GM19193 (cell line): ENCODE data around the gene KAZN.

Source experiments
- POLR2A ChIP-seq: IDR thresholded peaks from 4 replicates; pipeline ENCODE4 v1.6.1; 2011; ENCODE audit not compliant: insufficient read depth, insufficient read length; ENCODE audit errors: extremely low read depth

The KAZN gene

DNA sequence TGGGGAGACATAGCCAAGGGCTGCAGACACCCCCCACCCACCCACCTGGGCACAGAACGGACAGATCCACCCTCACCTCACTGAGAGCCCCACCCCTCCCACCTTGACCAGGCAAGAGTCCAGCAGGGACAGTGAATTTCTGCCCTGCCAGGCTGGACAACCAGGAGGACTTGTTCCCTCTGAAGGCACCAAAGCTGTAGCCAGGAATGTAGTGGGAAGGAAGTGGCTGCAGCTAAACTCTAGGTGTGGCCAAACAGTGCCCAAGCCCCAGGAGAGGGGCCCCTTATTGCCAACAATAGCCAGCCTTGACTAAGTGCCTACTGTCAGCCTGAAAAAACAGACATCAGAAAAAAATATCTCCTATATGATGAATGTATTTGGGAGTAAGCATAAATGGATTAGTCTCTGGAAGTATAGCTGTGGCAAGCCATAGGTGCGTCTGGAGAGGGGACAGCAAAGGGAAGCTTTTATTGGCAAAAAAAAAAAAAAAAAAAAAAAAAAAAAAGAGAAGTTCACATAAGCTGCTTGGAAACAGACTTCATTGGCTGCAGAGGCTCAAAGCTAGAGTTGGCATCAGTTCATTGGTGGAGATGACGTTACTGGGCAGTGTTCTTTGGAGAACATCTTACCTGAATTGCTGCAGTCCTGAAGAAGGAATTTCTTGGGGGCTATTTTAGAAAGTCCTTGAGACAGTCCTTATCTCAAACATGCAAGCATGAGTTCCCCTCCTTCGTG lies 490.9 kb downstream of the KAZN start:
- no peak for TF ChIP-seq POLR2A

DNA sequence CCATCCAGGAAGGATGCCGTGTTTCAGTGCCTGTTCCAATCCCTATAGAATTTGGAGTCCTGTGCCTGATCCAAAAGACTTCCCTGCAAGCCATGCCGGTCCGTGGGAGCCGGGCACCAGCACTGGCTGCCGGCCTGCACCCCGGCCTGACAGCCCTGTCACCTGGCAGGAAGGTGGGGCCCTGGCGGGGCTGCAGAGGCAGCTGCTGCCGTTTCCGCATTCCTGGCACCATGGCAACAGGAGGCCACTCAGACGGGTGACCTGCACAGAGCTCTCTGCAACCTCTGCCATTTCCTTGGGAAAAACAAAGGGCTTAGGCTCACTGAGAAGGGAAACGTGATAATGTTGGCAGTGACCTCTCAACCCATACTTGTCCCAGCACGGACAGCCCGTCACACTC lies 491.9 kb downstream of the KAZN start:
- no peak for TF ChIP-seq POLR2A

DNA sequence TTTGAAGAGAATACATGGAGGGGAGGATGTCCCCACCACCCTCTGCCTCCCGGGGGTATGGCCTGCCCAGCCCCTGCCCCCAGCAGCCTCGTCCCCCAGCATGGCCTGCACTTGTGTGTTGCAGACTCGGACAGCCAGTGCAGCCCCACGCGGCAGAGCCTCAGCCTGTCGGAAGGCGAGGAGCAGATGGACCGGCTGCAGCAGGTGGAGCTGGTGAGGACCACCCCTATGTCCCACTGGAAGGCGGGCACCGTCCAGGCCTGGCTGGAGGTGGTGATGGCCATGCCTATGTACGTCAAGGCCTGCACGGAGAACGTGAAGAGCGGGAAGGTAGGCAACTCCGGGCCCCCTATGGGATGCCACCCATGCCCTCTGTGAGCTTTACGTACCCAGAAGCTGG lies 495.6 kb downstream of the KAZN start:
- TF ChIP-seq POLR2A: no peak

DNA sequence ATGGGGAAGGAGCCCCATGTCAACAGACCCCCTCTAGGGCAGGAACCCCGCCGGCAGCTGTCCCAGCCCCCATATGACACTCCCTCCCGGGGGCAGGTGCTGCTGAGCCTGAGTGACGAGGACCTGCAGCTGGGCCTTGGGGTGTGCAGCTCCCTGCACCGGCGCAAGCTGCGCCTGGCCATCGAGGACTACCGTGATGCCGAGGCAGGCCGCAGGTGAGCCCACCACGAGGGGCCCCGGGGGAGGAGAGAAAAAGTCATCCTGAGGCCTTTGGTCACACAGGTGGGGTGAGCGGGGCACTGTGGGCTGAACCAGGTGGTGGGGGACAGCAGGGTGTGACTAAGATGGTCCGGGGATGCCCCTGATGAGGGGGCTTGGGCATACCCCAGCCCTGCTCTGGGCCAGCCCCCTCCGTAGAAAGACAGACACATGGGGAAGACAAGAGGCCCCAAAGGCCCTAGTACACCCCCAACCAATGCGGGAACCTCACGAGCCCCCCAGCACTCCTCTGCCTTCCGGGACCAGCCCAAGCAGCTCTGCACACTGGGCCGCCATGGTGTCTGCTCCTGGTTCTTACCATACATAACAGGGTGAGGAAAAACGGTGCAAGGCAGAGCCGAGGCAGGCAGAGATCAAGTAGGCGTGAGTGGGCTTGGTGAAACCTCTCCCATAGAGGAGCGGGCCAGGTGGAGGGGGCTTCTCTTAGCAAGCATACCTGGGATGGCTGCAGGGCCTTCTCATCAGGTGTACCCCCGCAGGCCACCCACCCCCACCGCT lies 496.4 kb downstream of the KAZN start:
- TF ChIP-seq POLR2A: no peak

DNA sequence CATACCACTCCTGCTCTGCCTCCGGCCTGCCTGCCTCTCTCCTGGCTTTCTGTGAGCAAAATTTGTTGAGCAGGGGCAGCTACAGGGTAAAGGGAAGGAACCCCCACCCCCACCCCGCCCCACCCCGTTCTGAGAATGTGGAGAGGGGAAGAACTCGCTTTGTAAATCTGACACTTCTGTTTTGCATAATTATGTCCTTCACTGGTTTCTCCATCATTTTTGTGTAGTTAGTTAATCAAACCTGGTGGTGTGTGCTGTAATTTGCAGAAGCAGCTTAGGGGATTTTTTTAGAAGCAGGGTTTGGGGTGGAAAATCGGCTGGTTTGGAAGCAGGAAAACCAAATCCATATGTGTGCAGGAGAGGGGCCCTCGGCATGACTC lies 497.0 kb downstream of the KAZN start:
- no peak for TF ChIP-seq POLR2A

DNA sequence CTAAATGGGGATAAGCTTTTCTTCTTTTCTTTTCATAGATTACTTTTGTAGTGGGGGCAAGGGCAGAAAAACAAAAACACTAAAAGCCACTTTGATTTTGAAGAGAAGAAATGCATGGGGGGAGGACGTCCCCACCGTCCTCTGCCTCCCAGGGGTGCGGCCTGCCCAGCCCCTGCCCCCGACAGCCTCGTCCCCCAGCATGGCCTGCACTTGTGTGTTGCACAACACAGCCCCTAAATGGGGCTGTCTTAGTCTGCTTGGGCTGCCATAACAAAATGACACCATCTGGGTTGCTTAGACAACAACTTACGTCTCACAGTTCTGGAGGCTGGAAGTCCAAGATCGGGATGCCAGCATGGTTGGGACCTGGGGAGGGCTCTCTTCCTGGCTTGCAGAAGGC lies 497.8 kb downstream of the KAZN start:
- no peak for TF ChIP-seq POLR2A

DNA sequence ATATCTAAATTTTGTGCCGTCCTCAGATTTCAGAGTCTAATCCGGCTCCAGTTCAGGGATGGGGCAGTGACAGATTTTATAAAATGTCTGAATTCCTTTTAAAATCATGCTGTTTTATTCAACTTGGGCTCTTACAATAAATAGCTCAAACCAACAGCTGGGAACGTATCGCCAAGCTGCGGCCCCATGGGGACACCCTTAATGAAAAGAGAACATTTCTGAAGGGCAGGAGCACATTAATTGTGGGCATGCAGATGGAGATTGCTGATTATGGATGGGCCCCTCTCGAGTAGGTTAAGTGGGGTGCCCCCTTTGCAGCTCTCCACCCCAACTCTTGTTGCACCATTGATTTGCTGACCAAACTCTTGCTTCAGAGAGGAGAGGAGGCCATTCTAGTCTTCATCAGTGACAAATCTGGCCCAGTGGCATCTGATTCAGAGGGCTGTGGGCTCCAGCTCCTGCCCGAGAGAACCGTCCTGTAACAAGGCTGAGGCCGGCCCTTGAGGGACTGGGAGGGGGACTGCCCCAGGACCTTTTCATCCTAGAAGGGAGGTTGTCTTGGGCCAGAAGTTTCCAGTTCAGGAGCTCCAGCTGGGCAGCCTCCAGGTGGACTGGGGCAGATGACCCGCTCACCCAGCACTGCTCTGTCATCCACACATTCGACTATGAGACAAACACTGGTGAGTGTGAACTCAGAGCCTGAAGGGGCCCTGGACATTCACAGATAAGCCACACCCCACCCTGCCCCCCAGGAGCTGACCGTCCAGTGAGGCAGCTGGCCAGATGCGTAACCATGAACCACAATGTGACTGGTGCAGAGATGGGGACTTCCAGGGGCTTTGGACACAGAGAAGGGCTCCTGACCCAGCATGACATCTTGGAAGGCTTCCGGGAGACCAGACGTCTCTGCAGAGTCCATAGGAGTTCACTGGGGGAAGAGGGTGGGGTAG lies 500.0 kb downstream of the KAZN start:
- no peak for TF ChIP-seq POLR2A

DNA sequence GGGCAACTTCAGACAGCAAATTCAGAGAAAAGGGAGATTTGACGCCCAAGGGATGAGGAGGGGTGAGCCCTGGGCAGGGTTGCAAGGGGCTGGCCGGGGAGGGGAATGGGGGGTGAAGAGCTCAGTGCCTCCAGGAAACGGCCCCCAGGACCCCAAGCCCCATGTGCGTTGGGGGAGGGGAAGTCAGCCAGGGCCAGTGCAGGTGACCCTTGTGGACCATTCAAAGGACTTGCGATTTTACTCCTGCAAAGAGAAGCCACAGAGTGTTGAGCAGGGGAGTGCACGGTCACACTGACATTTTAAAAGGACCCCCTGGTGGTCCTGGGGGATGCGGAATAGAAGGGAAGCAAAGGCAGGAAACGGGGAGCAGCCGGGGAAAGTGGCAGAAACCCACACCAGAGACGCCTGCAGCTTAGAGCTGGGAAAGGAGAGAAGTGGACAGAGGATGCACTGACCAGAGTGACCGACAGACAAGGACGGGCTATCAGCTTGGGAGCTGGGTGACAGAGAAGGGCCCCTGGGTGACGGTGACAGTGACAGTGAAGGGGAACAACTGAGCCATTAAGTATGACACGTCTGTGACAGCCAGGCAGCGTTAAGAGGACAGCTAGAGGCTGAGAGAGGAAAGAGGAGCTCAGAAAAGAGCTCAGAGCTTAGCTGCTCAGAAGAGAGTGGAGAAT lies 501.1 kb downstream of the KAZN start:
- TF ChIP-seq POLR2A: no peak

DNA sequence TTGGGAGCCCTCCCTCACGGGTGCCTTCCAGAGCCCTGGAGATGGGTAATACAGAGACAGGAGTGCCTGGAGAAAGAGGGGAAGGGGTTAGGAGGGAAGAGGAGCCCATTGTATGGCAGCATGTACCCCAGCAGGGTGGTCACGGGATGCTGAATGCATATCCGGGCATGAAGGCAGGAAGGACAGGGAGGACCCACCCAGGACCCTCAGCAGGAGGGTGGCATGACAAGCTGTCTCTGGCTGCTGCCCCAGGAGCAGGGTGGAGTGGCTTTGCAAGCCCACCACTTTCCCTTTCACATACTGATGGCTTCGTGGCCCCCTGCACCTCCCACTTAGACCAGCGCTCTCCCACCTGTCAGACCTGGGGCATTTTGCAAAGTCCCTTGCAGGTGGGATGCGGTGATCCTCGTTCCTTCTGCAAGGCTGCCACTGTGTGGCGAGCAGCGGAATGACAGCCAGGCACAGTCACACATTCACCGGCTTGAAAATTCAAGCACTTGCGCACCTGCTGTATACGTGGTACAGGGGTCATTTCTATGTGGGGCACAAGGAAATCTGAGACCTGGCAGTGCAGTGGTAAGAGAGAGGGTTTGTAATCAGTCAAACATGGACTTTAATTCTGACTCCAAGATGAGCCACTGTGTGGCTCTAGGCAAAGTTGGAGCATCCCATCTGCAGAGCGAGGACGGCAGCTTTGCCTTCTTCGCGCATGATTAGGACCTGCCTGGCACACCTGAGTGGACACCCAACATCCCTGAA lies 501.8 kb downstream of the KAZN start:
- no peak for TF ChIP-seq POLR2A

DNA sequence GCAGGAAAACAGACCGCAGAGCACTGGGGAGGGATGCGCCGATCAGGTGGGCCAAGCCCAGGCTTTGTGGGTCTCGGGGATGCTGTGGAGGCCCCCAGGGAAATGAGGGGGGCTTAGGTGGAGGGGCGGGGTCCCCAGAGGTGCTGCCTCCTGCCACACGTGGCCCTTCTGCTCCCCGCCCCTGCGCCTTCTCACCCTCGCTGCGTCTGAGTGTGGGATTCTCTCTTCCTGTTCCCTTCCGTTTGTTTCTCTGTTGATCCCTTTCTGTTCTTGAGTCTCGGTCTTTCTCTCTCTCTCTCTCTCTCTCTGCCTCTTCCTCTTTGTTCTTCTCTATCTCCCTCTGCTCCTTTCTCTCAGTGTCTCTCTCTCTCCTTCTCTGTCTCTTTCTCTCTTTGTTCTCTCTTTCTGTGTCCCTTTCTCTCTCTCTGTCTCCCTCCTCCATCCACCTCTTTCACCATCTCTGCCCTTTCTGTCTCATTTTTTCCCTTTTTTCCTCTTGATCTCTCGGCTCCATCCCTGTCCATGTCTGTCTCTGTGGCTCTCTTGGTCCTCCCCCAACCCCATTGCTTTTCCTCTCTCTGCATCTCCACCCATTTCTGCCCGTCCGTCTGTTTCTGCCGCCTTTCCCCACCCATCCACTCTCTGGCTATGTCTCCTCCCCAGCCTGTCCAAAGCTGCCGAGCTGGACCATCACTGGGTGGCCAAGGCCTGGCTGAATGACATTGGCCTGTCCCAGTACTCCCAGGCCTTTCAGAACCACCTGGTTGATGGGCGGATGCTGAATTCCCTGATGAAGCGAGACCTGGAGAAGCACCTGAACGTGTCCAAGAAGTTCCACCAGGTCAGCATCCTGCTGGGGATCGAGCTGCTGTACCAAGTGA lies 502.6 kb downstream of the KAZN start:
- TF ChIP-seq POLR2A: no peak

DNA sequence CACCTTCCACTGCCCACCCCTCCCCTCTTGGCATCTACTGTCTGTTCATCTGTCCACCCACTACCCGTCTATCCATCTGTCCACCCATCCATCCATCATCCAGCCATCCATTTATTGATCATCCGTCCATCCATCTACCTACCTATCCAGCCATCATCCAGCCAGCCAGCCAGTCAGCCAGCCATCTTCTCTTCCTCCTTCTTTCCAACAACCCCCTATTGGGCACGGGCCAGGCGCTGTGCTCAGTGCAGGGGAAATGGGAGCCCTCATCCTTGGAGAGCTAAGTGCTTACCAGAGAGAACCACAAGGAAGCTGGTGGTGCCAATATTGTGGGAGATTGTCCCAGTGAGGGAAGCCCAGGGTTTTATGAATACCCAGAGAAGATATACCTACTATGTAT lies 503.3 kb downstream of the KAZN start:
- no peak for TF ChIP-seq POLR2A

DNA sequence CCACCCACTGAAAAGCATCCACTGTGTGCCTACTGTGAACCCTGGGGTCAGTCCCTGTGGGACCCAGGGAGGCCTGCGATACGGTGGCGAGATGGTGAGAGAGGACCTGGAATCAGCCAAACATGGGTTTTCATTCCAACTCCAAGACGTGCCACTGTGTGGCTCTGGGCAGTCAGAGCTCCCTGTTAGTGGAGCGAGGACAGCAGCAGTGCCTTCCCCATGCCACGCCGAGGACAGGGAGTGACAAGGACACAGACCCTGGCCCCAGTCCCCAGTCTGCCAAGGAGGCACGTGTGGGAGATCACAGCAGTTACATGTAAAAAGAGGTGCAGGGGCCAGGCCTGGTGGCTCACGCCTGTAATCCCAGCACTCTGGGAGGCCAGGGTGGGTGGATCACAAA lies 504.2 kb downstream of the KAZN start:
- no peak for TF ChIP-seq POLR2A

DNA sequence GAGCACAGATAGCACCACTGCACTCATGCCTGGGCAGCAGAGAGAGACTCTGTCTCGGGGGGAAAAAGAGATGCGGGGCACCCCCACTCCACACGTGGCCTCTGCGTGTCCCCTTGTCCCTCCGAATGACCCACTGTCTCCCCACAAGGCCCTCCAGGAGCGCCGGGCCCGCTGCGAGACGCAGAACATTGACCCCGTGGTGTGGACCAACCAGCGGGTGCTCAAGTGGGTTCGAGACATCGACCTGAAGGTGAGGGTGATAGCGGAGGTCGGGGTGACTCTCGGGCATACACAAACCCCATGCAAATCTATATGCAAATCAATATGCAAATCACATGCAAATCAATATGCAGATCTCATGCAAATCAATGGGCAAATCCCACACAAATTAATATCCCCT lies 504.7 kb downstream of the KAZN start:
- TF ChIP-seq POLR2A: no peak

DNA sequence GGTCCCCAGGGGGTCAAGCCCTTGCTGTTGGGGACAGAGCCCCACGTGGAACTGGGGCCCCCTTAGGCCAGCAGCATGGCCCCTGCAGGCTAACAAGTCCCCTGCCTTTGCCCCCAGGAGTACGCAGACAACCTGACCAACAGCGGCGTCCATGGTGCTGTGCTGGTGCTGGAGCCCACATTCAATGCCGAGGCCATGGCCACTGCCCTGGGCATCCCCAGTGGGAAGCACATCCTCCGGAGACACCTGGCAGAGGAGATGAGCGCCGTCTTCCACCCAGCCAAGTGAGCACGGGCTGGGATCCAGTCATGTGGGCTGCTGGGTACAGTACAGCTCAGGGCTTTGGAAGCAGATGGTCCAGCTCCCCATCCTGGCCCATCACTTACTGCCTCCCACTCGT lies 505.4 kb downstream of the KAZN start:
- no peak for TF ChIP-seq POLR2A

DNA sequence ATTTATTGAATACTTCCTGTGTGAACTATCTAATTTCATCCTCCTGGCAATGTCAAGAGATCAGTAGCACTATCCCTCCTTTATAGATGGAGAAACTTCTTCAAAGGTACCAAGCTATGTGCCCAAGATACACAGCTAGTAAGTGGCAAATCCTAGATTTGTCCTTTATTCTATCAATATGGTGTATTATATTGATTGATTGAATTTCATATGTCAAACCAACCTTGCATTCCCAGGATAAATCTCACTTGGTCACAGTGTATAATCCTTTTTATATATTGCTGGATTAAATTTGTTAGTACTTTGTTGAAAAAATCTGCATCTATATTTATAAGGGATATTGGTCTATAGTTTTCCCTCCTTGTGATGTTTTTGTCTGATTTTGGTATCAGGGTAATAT lies 506.3 kb downstream of the KAZN start:
- no peak for TF ChIP-seq POLR2A
